ENCODE measurements around the gene ARID4A. TPM values are rescaled to one million over a fixed set of nuclear protein-coding genes. Genes with fewer than 3 reads are reported as not detected.
A peak's percentile ranks its signal among the peaks of the same experiment; 100 is the strongest.
"Not testable (repeated sequence)": the region's sequence is repeated elsewhere in the genome, so short reads cannot be mapped to it uniquely, and the experiment has no call there.

The ARID4A gene
- total RNA-seq, 2 experiments from 2014 or later: 24.1 to 28.1 TPM

- H3K9me3 Mint-ChIP-seq: no peaks in the 10 kb centered on the region
- no peak overlapping the region for H3K27ac Mint-ChIP-seq
- CTCF ChIA-PET: interaction anchor here (0.8 to 1.0 kb wide), 2 partner anchors 21 to 68 kb away, joined by 3 read pairs; no protein-coding TSS in a partner anchor
- no peak for DNase-seq
- H3K4me1 Mint-ChIP-seq (ENCODE audit: low read depth): peaks cover 12% of the 10 kb centered on the region
- no peak overlapping the region for H3K4me3 Mint-ChIP-seq
- H3K36me3 Mint-ChIP-seq: peaks cover 29% of the 10 kb centered on the region
- intact Hi-C loops (cut with micrococcal nuclease): no loop called here
- no peaks in the 10 kb centered on the region for H3K27me3 Mint-ChIP-seq
- POLR2A ChIA-PET: interaction anchor here (0.6 kb wide), 1 partner anchor 9 kb away, joined by 4 read pairs; no protein-coding TSS in a partner anchor
These were observed 28.7 kb downstream of the ARID4A start for GRCh38 chr14:58327019-58327418.

- Mint-ChIP-seq H3K4me1 (ENCODE audit: low read depth) (peaks cover 13% of the 10 kb centered on the region), H3K27me3 (no peaks in the 10 kb centered on the region), H3K36me3 (peaks cover 27% of the 10 kb centered on the region), H3K9me3 (no peaks in the 10 kb centered on the region), H3K27ac (peak overlapping the region; percentile 89), H3K4me3 (peak overlapping the region; percentile 62)
- intact Hi-C loops (cut with micrococcal nuclease): loop anchor here (1.0 kb wide), 3 partner anchors 33 to 223 kb away; partner anchors contain the start of genes ARID4A, KIAA0586 and TIMM9
- ChIA-PET POLR2A (no interaction called here), CTCF (no interaction called here)
- peak; percentile 88 for DNase-seq
These were observed 32.8 kb downstream of the ARID4A start for GRCh38 chr14:58331111-58331510.

GRCh38 chr14:58332561-58332960 lies 34.2 kb downstream of the ARID4A start:
- H3K4me1 Mint-ChIP-seq (ENCODE audit: low read depth): peaks cover 13% of the 10 kb centered on the region
- H3K9me3 Mint-ChIP-seq: no peaks in the 10 kb centered on the region
- ChIA-PET CTCF (no interaction called here), POLR2A (no interaction called here)
- no peaks in the 10 kb centered on the region for H3K27me3 Mint-ChIP-seq
- H3K27ac Mint-ChIP-seq: peak overlapping the region; percentile 23
- no peak for DNase-seq
- H3K36me3 Mint-ChIP-seq: peaks cover 23% of the 10 kb centered on the region
- intact Hi-C loops (cut with micrococcal nuclease): no loop called here
- H3K4me3 Mint-ChIP-seq: no peak overlapping the region

DNA sequence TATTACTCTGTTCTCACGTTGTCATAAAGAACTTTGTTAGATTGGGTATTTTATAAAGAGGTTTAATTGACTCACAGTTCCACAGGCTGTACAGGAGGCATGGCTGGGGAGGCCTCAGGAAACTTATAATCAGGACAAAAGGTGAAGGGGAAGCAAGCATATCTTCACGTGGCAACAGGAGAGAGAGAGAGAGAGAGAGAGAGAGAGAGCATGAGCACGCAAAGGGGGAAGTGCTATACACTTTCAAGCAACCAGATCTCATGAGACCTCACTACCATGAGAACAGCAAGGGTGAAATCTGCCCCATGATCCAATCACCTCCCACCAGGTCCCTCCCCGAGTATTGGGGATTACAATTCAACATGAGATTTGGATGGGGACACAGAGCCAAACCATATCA lies 41.3 kb downstream of the ARID4A start:
- H3K4me3 Mint-ChIP-seq; H3K27ac Mint-ChIP-seq; H3K4me1 Mint-ChIP-seq (ENCODE audit: low read depth); intact Hi-C loops (cut with micrococcal nuclease); H3K9me3 Mint-ChIP-seq; POLR2A ChIA-PET; CTCF ChIA-PET; DNase-seq; H3K27me3 Mint-ChIP-seq: not testable (repeated sequence)
- peaks cover 25% of the 10 kb centered on the region for H3K36me3 Mint-ChIP-seq

DNA sequence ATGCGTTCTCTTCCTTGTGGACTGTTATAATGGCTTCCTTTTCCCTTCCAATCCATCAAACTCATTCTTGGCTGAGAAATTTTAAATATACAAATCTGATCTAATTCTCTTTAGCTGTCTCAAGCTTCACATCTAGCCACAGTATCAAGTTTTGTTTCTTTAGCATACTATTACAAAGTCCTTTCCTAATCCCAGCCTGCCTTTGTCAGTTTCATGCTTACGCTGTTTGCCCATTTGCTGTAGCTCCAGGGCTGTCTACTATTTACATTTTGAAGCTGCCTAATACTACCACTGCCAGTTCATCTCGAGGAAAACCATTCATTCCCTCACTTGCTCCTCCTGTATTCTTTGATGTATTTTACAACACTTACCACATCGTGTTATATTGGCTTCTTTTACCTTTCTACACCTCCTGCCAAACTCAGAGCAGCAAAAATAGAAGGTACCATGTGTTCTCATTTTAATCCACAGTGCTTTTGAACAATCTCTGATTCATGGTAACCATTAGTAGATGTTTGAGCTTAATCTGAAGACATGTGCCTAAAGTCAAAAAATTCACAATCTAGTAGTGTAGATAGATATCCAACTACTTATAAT lies 42.9 kb downstream of the ARID4A start:
- Mint-ChIP-seq H3K36me3 (peaks cover 20% of the 10 kb centered on the region), H3K27ac (no peak overlapping the region), H3K4me1 (ENCODE audit: low read depth) (peaks cover 8% of the 10 kb centered on the region), H3K9me3 (no peaks in the 10 kb centered on the region), H3K27me3 (no peaks in the 10 kb centered on the region), H3K4me3 (no peak overlapping the region)
- no peak for DNase-seq
- intact Hi-C loops (cut with micrococcal nuclease): no loop called here
- POLR2A ChIA-PET: no interaction called here
- CTCF ChIA-PET: no interaction called here

GRCh38 chr14:58343535-58343934 lies 45.2 kb downstream of the ARID4A start:
- POLR2A ChIA-PET: not testable (repeated sequence)

GRCh38 chr14:58353516-58354299 lies 55.4 kb downstream of the ARID4A start:
- POLR2A ChIA-PET: no interaction called here
- Mint-ChIP-seq H3K4me3 (peak overlapping the region; percentile 21), H3K27ac (peak overlapping the region; percentile 44), H3K36me3 (peaks cover 30% of the 10 kb centered on the region), H3K4me1 (ENCODE audit: low read depth) (peaks cover 28% of the 10 kb centered on the region), H3K27me3 (no peaks in the 10 kb centered on the region), H3K9me3 (no peaks in the 10 kb centered on the region)
- DNase-seq: no peak
- intact Hi-C loops (cut with micrococcal nuclease): no loop called here
- CTCF ChIA-PET: no interaction called here

More at GRCh38 chr14:58343535-58343934, 45.2 kb downstream of the ARID4A start:
- H3K27ac Mint-ChIP-seq; H3K4me3 Mint-ChIP-seq; H3K4me1 Mint-ChIP-seq (ENCODE audit: low read depth); intact Hi-C loops (cut with micrococcal nuclease); CTCF ChIA-PET; DNase-seq; H3K27me3 Mint-ChIP-seq; H3K9me3 Mint-ChIP-seq: not testable (repeated sequence)
- H3K36me3 Mint-ChIP-seq: peaks cover 26% of the 10 kb centered on the region

- POLR2A ChIA-PET: no interaction called here
- peaks cover 26% of the 10 kb centered on the region for H3K36me3 Mint-ChIP-seq
These were observed 56.5 kb downstream of the ARID4A start for GRCh38 chr14:58354808-58355207.

GRCh38 chr14:58356268-58356667 lies 57.9 kb downstream of the ARID4A start:
- no peak overlapping the region for H3K27ac Mint-ChIP-seq
- H3K4me3 Mint-ChIP-seq: no peak overlapping the region
- intact Hi-C loops (cut with micrococcal nuclease): no loop called here
- peaks cover 22% of the 10 kb centered on the region for H3K36me3 Mint-ChIP-seq
- peaks cover 28% of the 10 kb centered on the region for H3K4me1 Mint-ChIP-seq (ENCODE audit: low read depth)
- no peaks in the 10 kb centered on the region for H3K27me3 Mint-ChIP-seq
- no peak for DNase-seq
- no peaks in the 10 kb centered on the region for H3K9me3 Mint-ChIP-seq
- ChIA-PET CTCF (interaction anchor here (1.4 kb wide), 1 partner anchor 39 kb away, joined by 5 read pairs; the partner anchor contains the start of gene TOMM20L), POLR2A (no interaction called here)

More at GRCh38 chr14:58354808-58355207, 56.5 kb downstream of the ARID4A start:
- CTCF ChIA-PET: no interaction called here
- H3K4me3 Mint-ChIP-seq: no peak overlapping the region
- intact Hi-C loops (cut with micrococcal nuclease): no loop called here
- H3K9me3 Mint-ChIP-seq: no peaks in the 10 kb centered on the region
- DNase-seq: no peak
- no peaks in the 10 kb centered on the region for H3K27me3 Mint-ChIP-seq
- peaks cover 28% of the 10 kb centered on the region for H3K4me1 Mint-ChIP-seq (ENCODE audit: low read depth)
- no peak overlapping the region for H3K27ac Mint-ChIP-seq

GRCh38 chr14:58362272-58362671 lies 63.9 kb downstream of the ARID4A start:
- CTCF ChIA-PET: interaction anchor here (0.7 kb wide), 1 partner anchor 34 kb away, joined by 3 read pairs; no protein-coding TSS in a partner anchor
- H3K4me1 Mint-ChIP-seq (ENCODE audit: low read depth); POLR2A ChIA-PET; H3K9me3 Mint-ChIP-seq; H3K27ac Mint-ChIP-seq; DNase-seq; H3K4me3 Mint-ChIP-seq; H3K27me3 Mint-ChIP-seq: not testable (repeated sequence)
- intact Hi-C loops (cut with micrococcal nuclease): loop anchor here (2.0 kb wide), 2 partner anchors 63 to 253 kb away; partner anchors contain the start of gene ARID4A
- H3K36me3 Mint-ChIP-seq: peaks cover 23% of the 10 kb centered on the region

GRCh38 chr14:58362798-58363412 lies 64.5 kb downstream of the ARID4A start:
- Mint-ChIP-seq H3K9me3 (no peaks in the 10 kb centered on the region), H3K4me1 (ENCODE audit: low read depth) (peaks cover 7% of the 10 kb centered on the region), H3K36me3 (peaks cover 29% of the 10 kb centered on the region), H3K4me3 (no peak overlapping the region), H3K27me3 (no peaks in the 10 kb centered on the region), H3K27ac (no peak overlapping the region)
- CTCF ChIA-PET: interaction anchor here (0.7 to 1.2 kb wide), 2 partner anchors 13 to 34 kb away, joined by 3 read pairs; no protein-coding TSS in a partner anchor
- POLR2A ChIA-PET: no interaction called here
- intact Hi-C loops (cut with micrococcal nuclease): loop anchor here (2.0 kb wide), 2 partner anchors 64 to 254 kb away; partner anchors contain the start of gene ARID4A
- DNase-seq: no peak

DNA sequence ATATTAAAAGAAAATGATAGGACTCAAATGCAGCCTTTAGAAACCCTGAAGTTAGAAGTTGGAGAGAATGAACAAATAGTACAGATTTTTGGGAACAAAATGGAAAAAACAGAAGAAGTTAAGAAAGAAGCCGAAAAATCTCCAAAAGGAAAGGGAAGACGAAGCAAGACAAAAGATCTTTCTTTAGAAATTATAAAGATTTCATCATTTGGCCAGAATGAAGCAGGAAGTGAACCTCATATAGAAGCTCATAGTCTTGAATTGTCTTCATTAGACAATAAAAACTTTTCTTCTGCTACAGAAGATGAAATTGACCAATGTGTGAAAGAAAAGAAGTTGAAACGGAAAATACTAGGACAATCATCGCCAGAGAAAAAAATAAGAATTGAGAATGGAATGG lies 66.0 kb downstream of the ARID4A start:
- intact Hi-C loops (cut with micrococcal nuclease): no loop called here
- CTCF ChIA-PET: interaction anchor here (1.2 kb wide), 1 partner anchor 12 kb away, joined by 3 read pairs; no protein-coding TSS in a partner anchor
- Mint-ChIP-seq H3K4me3 (no peak overlapping the region), H3K27ac (no peak overlapping the region), H3K36me3 (peaks cover 35% of the 10 kb centered on the region), H3K27me3 (no peaks in the 10 kb centered on the region), H3K4me1 (ENCODE audit: low read depth) (peaks cover 7% of the 10 kb centered on the region), H3K9me3 (no peaks in the 10 kb centered on the region)
- POLR2A ChIA-PET: no interaction called here
- no peak for DNase-seq

Data from activated CD4-positive, alpha-beta memory T cell treated with anti-CD3 and anti-CD28 coated beads for 36 hours (primary cell).